Parathyroid adenoma (tissue), 2 donors: ENCODE results near the gene NAALADL2.
"Not testable (repeated sequence)": the region's sequence is repeated elsewhere in the genome, so short reads cannot be mapped to it uniquely, and the experiment has no call there.

Experiments
- H2AFZ ChIP-seq: fragments of 300-600 bp; sonication (generic); one replicate; pipeline ENCODE4 v1.7.0; 2017; ENCODE audit warnings: antibody characterized with exemption, mild to moderate bottlenecking
- H3K27ac ChIP-seq: fragments of 300-600 bp; sonication (generic); one replicate; pipeline ENCODE4 v1.7.0; 2017
- H3K27me3 ChIP-seq: fragments of 300-600 bp; sonication (generic); one replicate; pipeline ENCODE4 v1.7.0; 2017; ENCODE audit warnings: low read length; ENCODE audit not compliant: control insufficient read depth, insufficient read depth
- H3K36me3 ChIP-seq: fragments of 300-600 bp; sonication (generic); one replicate; pipeline ENCODE4 v1.7.0; 2017; ENCODE audit warnings: low read length; ENCODE audit not compliant: control insufficient read depth, insufficient read depth
- H3K4me1 ChIP-seq: fragments of 300-600 bp; sonication (generic); one replicate; pipeline ENCODE4 v1.7.0; 2017; ENCODE audit warnings: control low read depth
- H3K4me2 ChIP-seq: fragments of 300-600 bp; sonication (generic); one replicate; pipeline ENCODE4 v1.7.0; 2017; ENCODE audit warnings: low read length
- H3K4me3 ChIP-seq: fragments of 300-600 bp; sonication (generic); one replicate; pipeline ENCODE4 v1.7.0; 2017; ENCODE audit warnings: low read depth, low read length
- H3K79me2 ChIP-seq: fragments of 300-600 bp; sonication (generic); one replicate; pipeline ENCODE4 v1.7.0; 2017; ENCODE audit warnings: control low read depth
- H3K9ac ChIP-seq: fragments of 300-600 bp; sonication (generic); one replicate; pipeline ENCODE4 v1.7.0; 2017; ENCODE audit warnings: mild to moderate bottlenecking
- H3K9me3 ChIP-seq: fragments of 300-600 bp; sonication (generic); one replicate; pipeline ENCODE4 v1.7.0; 2017; ENCODE audit warnings: low read length; ENCODE audit not compliant: control insufficient read depth
- CTCF ChIP-seq: fragments of 300-600 bp; sonication (generic); IDR thresholded peaks from one replicate; pipeline ENCODE4 v1.7.0; 2017; ENCODE audit warnings: antibody characterized with exemption, mild to moderate bottlenecking
- donor health status: primary hyperparathyroidism.

Gene NAALADL2

GRCh38 chr3:175357758-175358157, 498.6 kb downstream of the NAALADL2 start:
- Histone ChIP-seq H2AFZ (no peak overlapping the region), H3K27ac (no peak overlapping the region), H3K27me3 (no peaks in the 10 kb centered on the region), H3K4me2 (no peak overlapping the region), H3K36me3 (no peaks in the 10 kb centered on the region), H3K9ac (no peak overlapping the region), H3K9me3 (no peaks in the 10 kb centered on the region), H3K4me1 (no peaks in the 10 kb centered on the region), H3K4me3 (no peak overlapping the region), H3K79me2 (no peaks in the 10 kb centered on the region)
- no peak for TF ChIP-seq CTCF

- Histone ChIP-seq H3K9ac (no peak overlapping the region), H3K4me1 (no peaks in the 10 kb centered on the region), H3K27me3 (no peaks in the 10 kb centered on the region), H3K9me3 (no peaks in the 10 kb centered on the region), H3K4me3 (no peak overlapping the region), H3K36me3 (no peaks in the 10 kb centered on the region), H3K79me2 (no peaks in the 10 kb centered on the region), H2AFZ (no peak overlapping the region), H3K27ac (no peak overlapping the region), H3K4me2 (no peak overlapping the region)
- no peak for TF ChIP-seq CTCF
Measured at GRCh38 chr3:175358935-175359334, 499.8 kb downstream of the NAALADL2 start.

- not testable (repeated sequence) for H3K4me3 ChIP-seq, H3K4me2 ChIP-seq, H3K9me3 ChIP-seq, H2AFZ ChIP-seq, H3K36me3 ChIP-seq, H3K27ac ChIP-seq, H3K27me3 ChIP-seq, H3K4me1 ChIP-seq, H3K9ac ChIP-seq, H3K79me2 ChIP-seq
Measured at GRCh38 chr3:175370426-175370825, 511.3 kb downstream of the NAALADL2 start.

DNA sequence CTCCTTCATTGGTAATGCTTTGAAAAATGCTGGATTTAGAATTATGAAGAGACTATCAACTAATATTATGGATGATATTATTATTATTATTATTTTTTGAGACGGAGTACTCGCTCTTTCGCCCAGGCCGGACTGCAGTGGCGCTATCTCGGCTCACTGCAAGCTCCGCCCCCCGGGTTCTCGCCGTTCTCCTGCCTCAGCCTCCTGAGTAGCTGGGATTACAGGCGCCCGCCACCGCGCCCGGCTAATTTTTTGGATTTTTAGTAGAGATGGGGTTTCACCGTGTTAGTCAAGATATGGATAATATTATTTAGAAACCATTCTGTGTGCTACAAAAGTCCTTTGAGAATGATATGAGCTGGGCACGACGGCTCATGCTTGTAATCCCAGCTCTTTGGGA, 512.1 kb downstream of the NAALADL2 start:
- H3K36me3 ChIP-seq, H3K9ac ChIP-seq, H3K79me2 ChIP-seq, H3K27ac ChIP-seq, H3K27me3 ChIP-seq, H3K9me3 ChIP-seq, H3K4me1 ChIP-seq, H3K4me2 ChIP-seq, H2AFZ ChIP-seq, H3K4me3 ChIP-seq: not testable (repeated sequence)

DNA sequence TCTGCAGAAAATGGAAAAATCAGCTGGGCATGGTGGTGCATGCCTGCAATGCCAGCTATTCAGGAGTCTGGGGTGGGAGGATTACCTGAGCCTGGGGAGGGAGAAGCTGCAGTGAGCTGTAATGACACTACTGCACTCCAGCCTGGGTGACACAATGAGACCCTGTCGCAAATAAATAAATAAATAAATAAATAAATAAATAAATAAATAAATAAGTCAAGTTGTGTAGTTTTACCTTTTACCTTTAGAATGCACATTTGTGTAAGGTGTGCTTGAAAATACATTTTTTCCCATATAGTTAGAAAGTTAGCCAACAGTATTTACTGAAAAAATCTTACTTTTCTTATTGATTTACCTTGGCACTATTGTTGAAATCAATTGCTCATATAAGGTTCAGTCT, 515.6 kb downstream of the NAALADL2 start:
- no peak for TF ChIP-seq CTCF
- H3K27me3 ChIP-seq, result no peaks in the 10 kb centered on the region
- no peaks in the 10 kb centered on the region for H3K4me1 ChIP-seq
- no peak overlapping the region for H3K9ac ChIP-seq
- no peaks in the 10 kb centered on the region for H3K79me2 ChIP-seq
- H3K4me2 ChIP-seq, result no peak overlapping the region
- H3K27ac ChIP-seq, result no peak overlapping the region
- H3K36me3 ChIP-seq, result no peaks in the 10 kb centered on the region
- no peaks in the 10 kb centered on the region for H3K9me3 ChIP-seq
- no peak overlapping the region for H2AFZ ChIP-seq
- no peak overlapping the region for H3K4me3 ChIP-seq

DNA sequence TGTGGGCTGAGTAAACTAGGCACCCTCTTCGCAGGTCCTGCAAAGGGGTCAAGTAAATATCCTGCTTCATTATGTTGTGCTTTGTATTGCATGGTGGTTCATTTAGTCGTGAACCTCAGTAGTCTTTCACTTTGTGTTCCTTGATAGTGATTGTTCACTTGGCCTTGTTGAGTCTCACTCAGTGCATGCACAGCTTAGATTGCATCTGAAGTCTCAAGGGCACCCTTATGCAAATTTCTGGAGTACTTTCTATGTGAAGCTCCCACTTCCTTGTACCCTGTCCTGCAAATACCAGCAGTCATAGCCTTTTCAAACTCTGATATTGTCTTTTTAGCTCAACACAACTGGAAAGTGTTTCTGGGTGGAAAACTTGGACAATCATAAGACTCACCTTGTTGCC, 519.2 kb downstream of the NAALADL2 start:
- Histone ChIP-seq H3K27ac (no peak overlapping the region), H3K4me3 (no peak overlapping the region), H2AFZ (no peak overlapping the region), H3K27me3 (no peaks in the 10 kb centered on the region), H3K4me2 (no peak overlapping the region), H3K9me3 (no peaks in the 10 kb centered on the region), H3K79me2 (no peaks in the 10 kb centered on the region), H3K9ac (no peak overlapping the region), H3K4me1 (no peaks in the 10 kb centered on the region), H3K36me3 (no peaks in the 10 kb centered on the region)
- no peak for TF ChIP-seq CTCF
